GM21576 (cell line): ENCODE results near the gene VSTM1.
"Not testable (repeated sequence)": the region's sequence is repeated elsewhere in the genome, so short reads cannot be mapped to it uniquely, and the experiment has no call there.

Experiments used
- ATAC-seq: cut with Tn5 transposase; IDR thresholded peaks from one replicate; pipeline ENCODE4 v1.9.1; 2021; ENCODE audit warnings: mild to moderate bottlenecking, moderate library complexity; ENCODE audit not compliant: unreplicated experiment

The VSTM1 gene, protein sequence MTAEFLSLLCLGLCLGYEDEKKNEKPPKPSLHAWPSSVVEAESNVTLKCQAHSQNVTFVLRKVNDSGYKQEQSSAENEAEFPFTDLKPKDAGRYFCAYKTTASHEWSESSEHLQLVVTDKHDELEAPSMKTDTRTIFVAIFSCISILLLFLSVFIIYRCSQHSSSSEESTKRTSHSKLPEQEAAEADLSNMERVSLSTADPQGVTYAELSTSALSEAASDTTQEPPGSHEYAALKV

DNA sequence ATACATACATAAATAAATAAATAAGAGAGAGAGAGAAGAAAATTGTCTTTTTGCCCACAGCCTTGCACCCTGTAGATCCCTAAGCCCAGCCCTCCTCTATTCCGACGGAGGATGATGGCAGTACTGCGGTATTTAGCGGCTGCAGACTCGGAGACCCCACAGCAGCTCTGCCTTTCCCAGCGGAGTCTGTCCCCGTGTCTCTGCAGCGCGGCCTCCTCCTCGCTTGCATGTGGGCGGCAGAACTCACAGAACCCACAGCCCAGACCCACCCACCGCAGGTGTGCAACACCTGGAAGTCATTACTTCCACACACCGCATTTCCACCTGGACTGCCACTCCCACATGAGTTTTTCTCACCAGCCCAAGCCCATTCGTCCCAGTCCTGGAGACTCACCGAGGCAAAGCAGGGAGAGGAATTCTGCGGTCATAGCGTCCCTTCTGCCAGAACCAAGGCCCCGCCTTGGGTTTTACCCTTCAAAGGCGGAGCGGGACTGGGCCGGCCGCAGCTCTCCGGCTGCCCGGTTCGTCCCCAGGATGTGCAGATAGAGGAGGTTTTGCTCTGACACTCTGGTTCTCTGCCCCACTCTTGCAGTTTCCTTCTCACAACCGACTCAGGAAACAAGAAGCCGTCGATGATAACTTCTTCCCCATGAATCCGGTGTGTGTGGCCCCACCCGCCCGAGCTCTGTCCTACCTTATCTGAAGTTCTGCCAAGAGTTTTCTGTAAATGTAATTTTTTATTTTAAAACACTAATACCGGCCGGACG is at the start of gene VSTM1:
TSS of gene VSTM1 (minus strand) at position 548 of the 767 bp plus-strand sequence. CDS start at position 428, 120 bp downstream.
- ATAC-seq = no peak

DNA sequence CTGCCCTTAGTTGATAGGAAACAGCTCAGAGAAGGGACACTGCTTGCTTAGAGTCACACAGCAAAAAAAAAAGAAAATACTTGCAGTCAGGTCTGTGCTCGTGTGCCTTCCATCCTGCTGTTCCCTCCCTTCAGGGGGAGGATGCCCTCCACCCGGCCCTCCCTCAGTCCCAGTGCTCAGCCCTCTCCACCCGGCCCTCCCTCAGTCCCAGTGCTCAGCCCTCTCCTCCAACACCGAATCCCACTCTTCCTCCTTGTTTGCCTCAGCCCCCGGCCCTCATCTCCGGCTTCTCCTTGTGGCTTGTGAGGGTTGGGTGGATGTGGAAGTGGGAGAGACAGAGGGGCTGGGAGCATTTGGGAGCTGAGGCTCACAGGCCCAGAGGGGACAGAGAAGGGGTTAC is 46.0 kb upstream of the VSTM1 start:
- ATAC-seq = no peak

DNA sequence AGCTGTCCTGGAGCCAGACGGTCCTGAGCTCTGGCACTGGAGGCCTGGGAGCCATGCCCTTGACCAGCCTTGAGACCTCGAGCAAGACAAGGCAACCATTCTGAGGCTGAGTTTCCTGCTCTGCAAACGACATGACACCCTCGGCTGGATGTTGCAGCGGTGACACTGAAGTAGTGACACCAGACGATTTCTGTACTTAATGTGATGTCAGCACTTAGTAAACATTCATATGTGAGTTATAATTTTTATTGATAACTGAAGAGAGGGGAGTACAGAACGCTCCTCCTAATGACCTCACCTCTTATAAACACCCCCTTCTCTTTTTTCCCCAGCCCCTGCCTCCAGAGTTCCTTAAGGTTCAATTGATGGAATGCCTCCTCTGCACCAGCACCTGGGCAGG is 44.8 kb upstream of the VSTM1 start:
- ATAC-seq = no peak

DNA sequence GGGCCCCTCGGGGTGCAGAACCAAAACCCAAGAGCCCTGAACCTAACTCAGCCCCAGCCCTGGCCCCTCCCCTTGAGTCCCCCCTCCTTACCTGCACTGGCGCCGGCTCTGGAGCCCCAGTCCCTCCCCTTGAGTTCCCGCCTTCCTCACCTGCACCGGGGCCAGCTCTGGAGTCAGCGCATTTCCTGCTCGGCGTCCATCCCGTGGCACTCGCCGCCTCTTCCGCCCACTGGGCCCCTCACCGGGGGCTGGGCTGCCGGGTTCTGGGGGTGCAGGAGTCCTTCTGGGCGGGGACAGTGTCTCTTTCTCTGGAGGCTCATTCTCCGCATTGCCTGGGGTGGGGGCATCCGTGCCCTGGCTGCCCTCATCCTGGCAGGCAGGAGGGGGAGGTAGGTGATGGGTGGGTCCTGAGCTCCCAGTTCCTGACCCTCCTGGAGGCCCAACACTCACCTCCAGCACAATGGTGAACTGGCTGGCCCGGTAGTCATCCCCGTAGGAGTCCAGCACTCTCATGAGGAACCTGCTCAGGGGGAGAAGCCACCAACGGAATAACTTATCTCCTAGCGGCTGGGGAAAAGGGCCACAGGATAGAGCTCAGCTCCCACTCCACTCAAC is 44.3 kb upstream of the VSTM1 start:
- no peak for ATAC-seq

DNA sequence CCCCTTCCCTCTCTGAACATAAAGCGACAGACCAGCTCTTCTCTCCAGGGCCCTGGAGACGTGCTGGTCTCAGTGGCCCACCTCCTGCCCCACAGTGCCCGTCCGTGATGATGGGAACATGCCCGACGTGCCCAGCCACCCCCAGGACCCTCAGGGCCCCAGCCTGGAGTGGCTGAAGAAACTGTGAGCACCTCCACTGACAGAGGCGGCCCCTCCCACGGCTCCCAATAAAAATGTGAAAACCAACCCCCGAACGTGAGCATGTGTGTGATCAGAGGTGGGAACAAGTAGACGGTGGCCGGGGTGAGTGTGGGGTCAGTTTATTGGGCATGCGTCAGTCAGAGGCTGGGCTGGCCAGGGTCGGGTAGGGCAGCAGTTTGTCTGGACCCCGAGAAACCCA is 43.0 kb upstream of the VSTM1 start:
- ATAC-seq = no peak

DNA sequence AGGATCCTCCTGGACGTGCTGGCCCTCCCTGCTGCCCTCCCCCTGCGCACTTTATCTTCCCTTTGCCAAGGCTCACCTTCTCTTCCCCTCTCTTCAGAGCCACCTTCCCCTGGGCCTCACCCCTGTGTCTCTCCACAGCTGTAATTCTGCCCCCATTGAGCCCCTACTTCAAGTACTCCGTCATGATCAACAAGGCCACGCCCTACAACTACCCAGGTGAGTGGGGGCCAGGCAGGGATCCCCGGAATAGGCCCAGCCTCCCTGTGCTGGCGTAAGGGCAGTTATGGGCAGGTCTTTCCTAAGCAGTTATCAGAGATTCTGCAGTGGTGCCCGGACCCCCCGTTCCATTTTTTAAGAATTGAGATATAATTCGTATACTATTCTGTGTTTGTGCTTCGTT is 42.1 kb upstream of the VSTM1 start:
- no peak for ATAC-seq

DNA sequence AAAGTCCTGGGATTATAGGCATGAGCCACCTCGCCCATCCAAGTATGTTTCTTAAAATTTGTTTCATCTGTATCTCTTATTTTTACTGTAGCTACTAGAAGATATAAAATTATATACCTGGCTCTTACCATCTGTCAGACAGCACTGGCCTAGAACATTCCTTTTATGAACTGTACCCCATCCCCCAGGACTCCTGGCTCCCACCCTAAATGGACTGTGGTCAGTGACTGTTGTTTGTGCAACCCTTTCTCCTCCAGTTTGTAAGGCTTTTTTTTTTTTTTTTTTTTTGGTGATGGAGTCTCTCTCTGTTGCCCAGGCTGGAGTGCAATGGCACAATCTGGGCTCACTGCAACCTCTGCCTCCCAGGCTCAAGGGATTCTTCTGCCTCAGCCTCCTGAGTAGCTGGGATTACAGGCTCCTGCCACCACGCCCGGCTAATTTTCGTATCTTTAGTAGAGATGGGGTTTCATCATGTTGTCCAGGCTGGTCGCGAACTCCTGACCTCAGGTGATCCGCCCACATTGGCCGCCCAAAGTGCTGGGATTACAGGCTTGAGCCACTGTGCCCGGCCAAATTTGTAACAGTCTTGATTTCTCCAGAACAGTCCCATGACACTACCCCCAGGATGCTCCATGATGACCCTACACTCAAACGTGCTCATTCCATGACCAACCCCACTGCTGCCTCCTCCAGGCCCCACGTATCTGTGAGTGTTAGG is 41.5 kb upstream of the VSTM1 start:
- ATAC-seq = no peak

DNA sequence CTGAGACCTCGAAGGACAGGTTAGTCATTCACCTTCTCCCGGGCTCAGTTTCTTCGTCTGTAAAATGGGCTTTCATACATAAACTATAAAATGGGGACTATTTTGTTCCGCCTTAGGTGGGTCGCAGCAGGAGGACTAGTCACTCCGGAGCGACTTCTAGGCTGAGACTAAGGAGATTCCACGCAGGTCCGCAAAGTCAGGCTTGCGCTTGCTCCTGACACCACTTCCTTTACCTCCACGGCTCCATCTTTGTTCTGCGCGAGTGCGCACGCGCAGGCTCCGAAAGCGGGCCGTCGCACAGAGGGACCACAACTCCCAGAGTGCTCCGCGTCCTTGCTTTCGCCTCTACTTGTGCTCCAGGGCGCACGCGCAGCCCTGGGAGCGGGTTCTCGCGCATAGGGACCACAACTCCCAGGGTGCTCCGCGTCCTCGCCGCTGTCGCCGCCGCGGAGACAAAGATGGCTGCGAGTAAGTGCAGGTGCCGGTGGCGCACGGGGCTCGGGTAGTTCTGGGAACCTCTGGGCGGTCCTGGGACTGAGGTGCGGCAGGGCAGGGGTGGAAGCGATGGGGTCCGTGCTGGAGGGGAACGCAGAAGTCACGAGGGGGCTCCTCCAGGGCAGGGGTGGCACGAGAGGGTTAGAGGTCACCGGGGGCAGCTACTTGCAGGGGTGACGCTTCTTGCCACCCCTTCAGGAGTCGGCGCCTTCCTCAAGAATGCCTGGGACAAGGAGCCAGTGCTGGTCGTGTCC is 38.9 kb upstream of the VSTM1 start, which contains the start of gene NDUFA3:
TSS of gene NDUFA3 (plus strand) at position 435 of the 749 bp plus-strand sequence. CDS start at position 459, 24 bp downstream.
- peak; percentile 88 for ATAC-seq

DNA sequence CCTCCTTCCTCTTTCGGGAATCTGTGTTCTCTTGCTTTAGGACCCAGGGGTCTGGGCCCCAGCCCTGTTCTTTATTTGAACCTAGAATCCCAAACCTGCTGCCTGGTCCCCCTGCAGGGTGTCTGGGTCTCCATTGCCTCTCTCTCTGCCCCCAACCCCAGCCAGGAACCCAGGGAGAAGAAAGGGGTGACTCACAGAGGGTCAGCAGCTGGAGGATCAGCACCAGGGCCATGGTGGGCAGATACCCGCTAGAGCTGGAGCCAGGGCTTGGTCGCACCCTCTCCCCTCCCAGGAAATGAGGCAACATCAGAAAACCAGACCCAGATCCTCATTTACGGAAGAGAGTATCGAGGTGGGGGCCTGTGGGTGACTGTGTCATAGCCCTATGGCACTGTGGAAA is 36.9 kb upstream of the VSTM1 start, which contains the start of gene OSCAR:
TSS of gene OSCAR (minus strand) at position 243 of the 400 bp plus-strand sequence. CDS start at position 232, 11 bp downstream.
- ATAC-seq = no peak

DNA sequence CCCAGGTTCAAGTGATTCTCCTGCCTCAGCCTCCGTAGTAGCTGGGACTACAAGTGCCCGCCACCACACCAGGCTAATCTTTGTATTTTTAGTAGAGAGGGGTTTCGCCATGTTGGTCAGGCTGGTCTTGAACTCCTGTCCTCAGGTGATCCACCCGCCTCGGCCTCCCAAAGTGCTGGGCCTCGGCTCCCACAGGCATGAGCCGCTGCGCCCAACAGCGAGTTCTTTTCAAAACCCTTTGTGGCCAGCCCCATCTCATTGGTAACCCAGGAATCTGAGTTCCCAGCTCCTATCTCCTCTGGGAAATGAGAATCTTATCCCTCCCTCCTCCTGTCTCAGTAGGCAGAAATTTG is 36.2 kb upstream of the VSTM1 start:
- not testable (repeated sequence) for ATAC-seq

DNA sequence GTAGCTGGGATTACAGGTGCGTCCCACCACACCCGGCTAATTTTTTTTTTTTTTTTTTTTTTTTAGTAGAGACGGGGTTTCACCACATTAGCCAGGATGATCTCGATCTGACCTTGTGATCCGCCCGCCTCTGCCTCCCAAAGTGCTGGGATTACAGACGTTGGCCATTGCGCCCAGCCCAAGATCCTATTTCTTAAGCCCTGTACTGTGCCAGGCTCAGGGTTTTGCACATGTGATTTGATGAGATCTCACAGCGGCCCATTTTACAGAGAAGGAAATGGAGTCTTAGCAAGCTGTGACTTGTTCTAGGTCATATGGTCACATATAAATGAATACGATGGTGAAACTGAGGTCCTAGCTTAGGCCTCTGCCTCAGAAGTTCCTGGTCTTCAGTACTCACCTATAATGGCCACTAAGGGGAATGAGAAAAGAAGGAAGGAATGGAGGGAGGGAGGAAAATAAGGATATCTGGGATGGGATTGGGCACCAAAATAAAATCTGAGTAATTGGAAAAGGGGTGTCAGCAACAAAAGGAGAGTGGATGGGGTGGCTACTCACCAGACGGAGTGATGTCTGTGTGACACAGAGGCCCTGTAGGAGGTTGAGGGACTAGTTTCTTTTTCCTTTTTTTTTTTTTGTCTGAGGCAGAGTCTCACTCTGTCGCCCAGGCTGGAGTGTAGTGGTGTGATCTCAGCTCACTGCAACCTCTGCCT is 35.6 kb upstream of the VSTM1 start:
- ATAC-seq = no peak

DNA sequence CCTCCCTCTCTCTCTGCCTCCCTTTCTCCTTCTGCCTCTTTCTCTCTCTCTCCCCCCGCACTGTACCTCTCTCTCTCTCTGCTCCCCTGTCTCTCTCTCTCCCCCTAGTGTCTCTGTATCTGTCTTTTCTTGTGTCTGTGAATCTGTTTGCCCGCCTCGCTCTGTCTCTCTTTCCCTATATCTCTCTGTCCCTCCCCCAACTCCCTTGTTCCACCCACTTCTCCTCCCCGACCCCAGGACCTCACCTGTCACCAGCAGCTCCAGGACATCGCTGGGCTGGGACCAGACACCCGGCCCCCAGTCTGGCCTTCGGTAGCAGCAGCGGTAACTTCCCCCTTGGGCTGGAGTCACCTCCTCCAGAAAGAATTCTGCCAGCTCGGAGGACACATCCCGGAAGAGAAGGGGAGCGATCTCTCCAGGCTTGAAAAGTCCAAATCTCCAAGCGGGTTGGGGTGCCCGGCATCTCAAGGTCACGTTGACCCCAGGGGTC is 33.0 kb upstream of the VSTM1 start:
- ATAC-seq = no peak

DNA sequence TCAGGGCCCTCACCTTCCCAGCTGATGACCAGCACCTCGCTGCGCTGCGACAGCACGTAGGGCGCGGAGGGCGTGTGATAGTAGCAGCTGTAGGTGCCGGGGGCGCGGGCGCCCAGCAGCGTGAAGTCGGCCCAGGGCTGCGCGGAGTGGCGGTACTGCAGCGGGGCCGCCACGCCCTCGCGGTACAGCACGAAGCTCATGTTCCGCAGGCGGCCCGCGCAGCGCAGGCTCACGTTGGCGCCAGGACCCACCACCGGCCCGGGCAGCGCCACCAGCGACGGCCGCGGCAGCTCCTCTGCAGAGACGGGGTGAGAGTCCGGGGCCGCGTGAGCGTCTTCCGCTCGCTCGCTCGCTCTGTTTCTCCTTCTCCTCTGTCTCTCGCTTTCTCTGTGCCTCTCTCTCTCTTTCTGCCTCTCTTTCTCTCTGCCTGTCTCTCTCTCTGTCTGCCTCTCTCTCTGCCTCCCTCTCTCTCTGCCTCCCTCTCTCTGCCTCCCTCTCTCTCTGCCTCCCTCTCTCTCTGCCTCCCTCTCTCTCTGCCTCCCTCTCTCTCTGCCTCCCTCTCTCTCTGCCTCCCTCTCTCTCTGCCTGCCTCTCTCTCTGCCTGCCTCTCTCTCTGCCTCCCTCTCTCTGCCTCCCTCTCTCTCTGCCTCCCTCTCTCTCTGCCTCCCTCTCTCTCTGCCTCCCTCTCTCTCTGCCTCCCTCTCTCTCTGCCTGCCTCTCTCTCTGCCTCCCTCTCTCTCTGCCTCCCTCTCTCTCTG is 32.3 kb upstream of the VSTM1 start:
- not testable (repeated sequence) for ATAC-seq

DNA sequence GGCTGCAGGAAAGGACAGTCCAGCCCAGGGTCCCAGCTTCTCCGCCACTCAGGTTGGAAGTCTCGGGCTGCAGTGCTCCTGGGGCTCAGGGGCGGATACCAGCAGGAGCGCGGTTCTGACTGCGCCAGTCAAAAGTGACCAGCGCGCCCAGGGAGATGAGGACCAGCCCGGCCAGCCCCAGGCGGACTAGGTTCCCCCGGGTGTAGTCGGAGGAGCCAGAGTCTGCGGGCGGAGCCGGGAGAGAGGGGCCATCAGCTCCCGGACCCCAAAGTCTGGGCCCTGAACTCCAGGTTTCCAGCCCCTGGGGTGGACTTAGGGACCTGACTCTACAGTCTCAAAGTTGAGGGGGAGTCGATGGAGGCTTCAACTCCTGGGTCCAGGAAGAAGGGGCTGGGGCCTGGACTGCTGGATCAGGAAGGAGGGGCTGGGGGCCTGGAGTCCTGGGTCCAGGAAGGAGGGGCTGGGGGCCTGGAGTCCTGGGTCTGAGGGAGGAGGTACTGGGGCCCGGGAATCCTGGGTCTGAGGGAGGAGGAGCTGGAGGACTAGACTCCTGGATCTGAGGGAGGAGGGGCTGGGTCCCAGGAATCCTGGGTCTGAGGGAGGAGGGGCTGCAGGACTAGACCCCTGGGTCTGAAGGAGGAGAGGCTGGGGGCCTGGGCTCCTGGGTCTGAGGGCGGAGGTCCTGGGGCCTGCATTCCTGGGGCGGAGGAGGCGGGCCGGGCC is 31.6 kb upstream of the VSTM1 start:
- ATAC-seq = no peak

DNA sequence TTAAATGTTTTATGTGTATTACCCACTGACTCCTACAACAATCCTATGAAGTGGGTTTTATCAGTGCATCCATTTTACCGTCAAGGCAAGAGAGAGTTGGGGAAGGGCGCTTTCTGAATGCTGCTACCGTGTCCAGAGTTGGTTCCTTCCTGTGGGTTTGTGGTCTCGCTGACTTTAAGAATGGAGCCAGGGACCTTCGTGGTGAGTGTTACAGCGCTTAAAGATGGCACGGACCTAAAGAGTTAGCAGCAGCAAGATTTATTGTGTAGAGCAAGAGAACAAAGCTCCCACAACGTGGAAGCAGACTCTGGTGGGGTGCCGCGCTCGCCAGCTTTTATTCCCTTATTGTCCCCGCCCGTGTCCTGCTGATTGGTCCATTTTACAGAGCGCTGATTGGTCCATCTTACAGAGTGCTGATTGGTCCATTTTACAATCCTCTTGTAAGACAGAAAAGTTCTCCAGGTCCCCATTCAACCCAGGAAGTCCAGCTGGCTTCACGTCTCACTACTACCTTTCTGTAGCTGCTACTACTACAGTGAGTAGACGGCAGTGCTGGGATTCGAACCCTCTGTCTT is 30.8 kb upstream of the VSTM1 start:
- ATAC-seq = no peak

DNA sequence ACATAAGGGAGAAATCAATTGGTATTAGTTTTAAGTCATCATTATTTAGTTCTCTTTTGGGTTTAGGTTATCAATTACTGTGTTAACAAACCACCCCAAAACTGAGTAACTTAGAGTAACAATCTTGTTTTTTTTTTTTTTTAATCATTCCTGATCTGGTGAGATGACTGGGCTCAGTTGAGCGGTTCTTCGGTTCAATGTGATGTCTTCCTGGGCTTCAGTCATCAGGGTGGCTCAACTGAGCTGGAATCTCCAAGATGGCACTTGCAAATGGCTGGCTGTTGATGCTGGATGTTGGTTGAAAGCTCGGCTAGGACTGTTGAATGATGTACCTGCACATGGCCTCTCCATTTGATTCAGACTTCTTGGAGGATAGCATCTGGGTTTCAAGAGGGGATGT is 20.7 kb upstream of the VSTM1 start:
- ATAC-seq = no peak

DNA sequence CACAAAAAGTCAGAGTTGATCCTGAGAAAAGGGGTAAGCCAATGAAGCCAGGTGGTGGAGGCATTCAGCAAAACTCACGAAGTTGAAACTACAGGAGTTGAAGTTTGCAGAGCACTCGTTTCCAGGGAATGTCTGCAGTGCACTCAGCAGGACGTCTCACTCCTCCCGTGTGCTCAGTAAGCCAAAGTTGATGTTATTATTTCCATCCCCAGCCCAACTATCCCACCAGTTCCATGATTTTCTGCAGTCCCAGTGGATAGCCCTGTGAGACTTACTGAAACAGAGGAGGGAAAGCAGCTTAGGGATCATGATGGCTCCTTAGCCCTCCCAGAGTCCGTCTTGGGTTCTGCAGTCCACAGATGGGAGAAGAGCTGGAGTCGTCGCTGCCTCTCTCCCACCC is 17.3 kb upstream of the VSTM1 start, which contains the start of gene TARM1:
TSS of gene TARM1 (minus strand) at position 334 of the 400 bp plus-strand sequence. CDS start at position 309, 25 bp downstream.
- no peak for ATAC-seq

DNA sequence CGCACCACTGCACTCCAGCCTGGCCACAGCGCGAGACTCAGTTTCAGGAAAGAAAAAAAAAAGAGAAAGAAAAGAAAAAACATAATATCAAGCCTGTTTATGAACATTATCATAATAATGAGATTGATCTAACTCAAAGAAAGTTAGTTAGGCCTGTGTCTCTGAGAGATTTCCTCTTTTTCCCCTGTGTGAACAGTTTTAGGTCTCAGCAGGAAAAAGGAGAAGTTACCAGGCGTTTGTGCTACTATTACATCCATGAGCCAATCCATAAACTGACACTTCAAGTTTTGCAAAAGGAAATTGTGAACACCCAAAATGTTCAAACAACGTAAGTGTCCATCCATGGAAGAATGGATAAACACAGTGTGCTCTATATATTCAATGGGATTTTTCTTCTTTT is 13.6 kb upstream of the VSTM1 start:
- no peak for ATAC-seq
